ENCODE results near the gene PTPRM.

GRCh38 chr18:7614042-7614441 lies 46.9 kb downstream of the PTPRM start:
- TF ChIP-seq CTCF (IDR thresholded peaks at IDR 0.05) (no peak), POLR2A (IDR thresholded peaks at IDR 0.05) (no peak)
